ENCODE measurements around the gene DMXL1. TPM values are rescaled to one million over a fixed set of nuclear protein-coding genes. Genes with fewer than 3 reads are reported as not detected.

Gene DMXL1
- total and polyA plus RNA-seq, 2 experiments from 2014 or later: 28.4 to 41.7 TPM

DNA sequence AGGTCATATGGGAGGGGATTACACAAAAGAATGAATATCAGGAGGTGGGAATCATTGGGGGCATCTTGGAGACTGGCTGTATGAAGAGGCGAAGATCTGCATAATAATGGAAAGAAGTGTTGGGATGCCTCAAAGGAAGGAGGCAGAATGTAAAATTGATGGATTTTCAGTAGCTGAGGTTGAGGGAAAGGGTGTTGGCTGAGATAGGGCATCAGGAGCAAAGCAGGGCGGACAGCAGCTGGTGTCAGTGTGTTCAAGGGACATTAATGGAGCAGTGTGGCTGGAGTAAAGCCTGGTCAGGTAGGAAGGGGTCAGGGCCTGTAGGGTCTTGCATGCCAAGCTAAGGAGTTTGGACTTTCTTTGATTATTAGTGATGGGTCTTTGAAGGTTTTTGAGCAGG is 219.7 kb downstream of the DMXL1 start:
- Histone ChIP-seq H2AFZ (no peak overlapping the region), H3F3A (replicated peaks; ENCODE audit: low read depth) (0 out of 2 replicates have a peak, but pooled peaks cover 3% of the 10 kb centered on the region), H3K9me2 (ENCODE audit: insufficient read depth) (no peaks in the 10 kb centered on the region), H3K4me1 (ENCODE audit: insufficient read depth) (peaks cover 21% of the 10 kb centered on the region), H3K27me3 (ENCODE audit: insufficient read depth) (no peaks in the 10 kb centered on the region), H3K36me3 (ENCODE audit: insufficient read depth) (no peaks in the 10 kb centered on the region), H3K79me2 (replicated peaks; ENCODE audit: insufficient read depth) (0 out of 2 replicates have a peak, but pooled peaks cover 4% of the 10 kb centered on the region), H3K27ac (ENCODE audit: low read depth) (no peak overlapping the region), H3K4me3 (no peak overlapping the region), H4K20me1 (replicated peaks; ENCODE audit: insufficient read depth) (no peaks in the 10 kb centered on the region), H3K4me2 (peak overlapping the region; percentile 49; the same call in 1 of the 2 replicates)
- DNase-seq (ENCODE audit: low spot score) (no peak), ATAC-seq (no peak)
- Mint-ChIP-seq H3K27me3 (ENCODE audit: insufficient read depth, low read depth, poor library complexity) (no peaks in the 10 kb centered on the region), H3K4me3 (no peak overlapping the region), H3K27ac (no peak overlapping the region), H3K36me3 (ENCODE audit: low read depth) (peaks cover 5% of the 10 kb centered on the region; the same call in 2 of the 3 replicates), H3K4me1 (peaks cover 27% of the 10 kb centered on the region), H3K9me3 (peaks cover 5% of the 10 kb centered on the region; the same call in 1 of the 3 replicates)
- TF ChIP-seq ZNF331 (CRISPR knock-in tag; IDR thresholded peaks at IDR 0.05; ENCODE audit: low read depth) (no peak), ZNF114 (CRISPR knock-in tag; IDR thresholded peaks at IDR 0.05) (no peak)

DNA sequence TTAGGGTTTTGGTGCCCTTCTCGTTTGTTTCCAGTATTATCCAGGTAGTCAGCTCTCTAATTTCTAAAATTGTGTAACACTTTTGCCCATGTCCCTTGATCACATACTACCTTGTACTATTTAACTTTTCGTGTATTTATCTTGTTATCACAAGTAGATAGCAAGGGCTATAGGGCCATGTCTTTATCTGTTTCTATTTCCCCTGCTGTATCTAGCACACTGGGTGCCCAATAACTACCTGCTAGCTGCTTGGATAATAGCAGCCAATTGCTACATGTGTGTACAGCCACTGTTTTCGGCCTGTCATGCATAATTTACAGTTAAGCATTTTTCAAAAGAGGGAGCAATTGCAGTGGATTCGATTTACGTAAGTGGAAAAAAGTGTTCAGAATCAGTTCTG is 220.2 kb downstream of the DMXL1 start:
- 0 out of 2 replicates have a peak, but pooled peaks cover 4% of the 10 kb centered on the region for H3K79me2 ChIP-seq (replicated peaks; ENCODE audit: insufficient read depth)
- Mint-ChIP-seq H3K4me1 (peaks cover 27% of the 10 kb centered on the region), H3K4me3 (no peak overlapping the region)

DNA sequence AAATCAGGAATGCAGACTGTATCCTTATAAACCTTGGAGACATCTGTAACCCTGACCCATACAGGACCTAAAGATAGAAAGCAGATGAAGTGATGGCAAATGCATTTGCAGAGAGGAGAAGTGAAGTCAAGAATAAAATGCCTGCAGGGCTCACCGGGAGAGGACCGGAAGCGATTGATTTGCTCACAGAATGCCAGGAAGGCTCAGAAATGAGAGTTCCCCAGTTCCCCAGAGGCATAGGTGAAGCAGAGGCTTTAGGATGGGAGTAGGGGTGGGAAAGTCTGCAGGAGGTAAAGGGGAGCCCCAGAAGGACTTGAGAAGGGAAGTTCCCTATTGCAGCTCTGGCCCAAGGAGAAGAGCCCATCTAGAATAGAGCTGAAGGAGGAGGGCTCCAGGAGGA is 221.0 kb downstream of the DMXL1 start:
- H3K27me3 ChIP-seq (ENCODE audit: insufficient read depth): no peaks in the 10 kb centered on the region
- TF ChIP-seq, protein P1, sequence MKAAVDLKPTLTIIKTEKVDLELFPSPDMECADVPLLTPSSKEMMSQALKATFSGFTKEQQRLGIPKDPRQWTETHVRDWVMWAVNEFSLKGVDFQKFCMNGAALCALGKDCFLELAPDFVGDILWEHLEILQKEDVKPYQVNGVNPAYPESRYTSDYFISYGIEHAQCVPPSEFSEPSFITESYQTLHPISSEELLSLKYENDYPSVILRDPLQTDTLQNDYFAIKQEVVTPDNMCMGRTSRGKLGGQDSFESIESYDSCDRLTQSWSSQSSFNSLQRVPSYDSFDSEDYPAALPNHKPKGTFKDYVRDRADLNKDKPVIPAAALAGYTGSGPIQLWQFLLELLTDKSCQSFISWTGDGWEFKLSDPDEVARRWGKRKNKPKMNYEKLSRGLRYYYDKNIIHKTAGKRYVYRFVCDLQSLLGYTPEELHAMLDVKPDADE (IDR thresholded peaks at IDR 0.05): no peak
- TF ChIP-seq STAT1 (IDR thresholded peaks at IDR 0.05; ENCODE audit: unreplicated experiment): no peak
- Mint-ChIP-seq H3K27ac (no peak overlapping the region), H3K4me3 (no peak overlapping the region), H3K36me3 (ENCODE audit: low read depth) (peaks cover 5% of the 10 kb centered on the region; the same call in 2 of the 3 replicates), H3K9me3 (peaks cover 5% of the 10 kb centered on the region; the same call in 1 of the 3 replicates), H3K27me3 (ENCODE audit: insufficient read depth, low read depth, poor library complexity) (no peaks in the 10 kb centered on the region), H3K4me1 (peaks cover 24% of the 10 kb centered on the region)
- DNase-seq (ENCODE audit: low spot score) (no peak), ATAC-seq (peak; percentile 40)
- peaks cover 21% of the 10 kb centered on the region for H3K4me1 ChIP-seq (ENCODE audit: insufficient read depth)
- H2AFZ ChIP-seq: no peak overlapping the region
- no peaks in the 10 kb centered on the region for H3K36me3 ChIP-seq (ENCODE audit: insufficient read depth)
- no peak overlapping the region for H3K4me3 ChIP-seq
- no peaks in the 10 kb centered on the region for H4K20me1 ChIP-seq (replicated peaks; ENCODE audit: insufficient read depth)
- H3F3A ChIP-seq (replicated peaks; ENCODE audit: low read depth): 0 out of 2 replicates have a peak, but pooled peaks cover 3% of the 10 kb centered on the region
- H3K27ac ChIP-seq (ENCODE audit: low read depth): no peak overlapping the region
- H3K9me2 ChIP-seq (ENCODE audit: insufficient read depth): no peaks in the 10 kb centered on the region
- 0 out of 2 replicates have a peak, but pooled peaks cover 4% of the 10 kb centered on the region for H3K79me2 ChIP-seq (replicated peaks; ENCODE audit: insufficient read depth)
- H3K4me2 ChIP-seq: 0 out of 2 replicates have a peak overlapping the region, but pooled peaks have one; percentile 9

More for the DNA sequence above, 220.2 kb downstream of the DMXL1 start:
- H4K20me1 ChIP-seq (replicated peaks; ENCODE audit: insufficient read depth): no peaks in the 10 kb centered on the region
- H3K27ac ChIP-seq (ENCODE audit: low read depth): no peak overlapping the region
- H3K9me3 Mint-ChIP-seq: peaks cover 5% of the 10 kb centered on the region; the same call in 1 of the 3 replicates
- H3K36me3 ChIP-seq (ENCODE audit: insufficient read depth): no peaks in the 10 kb centered on the region
- H3K9me2 ChIP-seq (ENCODE audit: insufficient read depth): no peaks in the 10 kb centered on the region
- peaks cover 5% of the 10 kb centered on the region; the same call in 2 of the 3 replicates for H3K36me3 Mint-ChIP-seq (ENCODE audit: low read depth)
- no peak for DNase-seq (ENCODE audit: low spot score)
- no peak overlapping the region for H2AFZ ChIP-seq
- H3F3A ChIP-seq (replicated peaks; ENCODE audit: low read depth): 0 out of 2 replicates have a peak, but pooled peaks cover 3% of the 10 kb centered on the region
- H3K4me2 ChIP-seq: no peak overlapping the region; the same call in 1 of the 2 replicates
- TF ChIP-seq STAT1 (IDR thresholded peaks at IDR 0.05; ENCODE audit: unreplicated experiment) (no peak), POLR2AphosphoS5 (IDR thresholded peaks at IDR 0.05; ENCODE audit: low read depth) (no peak)
- H3K27me3 Mint-ChIP-seq (ENCODE audit: insufficient read depth, low read depth, poor library complexity): no peaks in the 10 kb centered on the region
- ATAC-seq: no peak
- no peaks in the 10 kb centered on the region for H3K27me3 ChIP-seq (ENCODE audit: insufficient read depth)
- no peak overlapping the region for H3K4me3 ChIP-seq
- H3K27ac Mint-ChIP-seq: no peak overlapping the region
- peaks cover 21% of the 10 kb centered on the region for H3K4me1 ChIP-seq (ENCODE audit: insufficient read depth)
